Hepatocyte (in vitro differentiated cells): ENCODE results near the gene EEF1E1. TPM values are rescaled to one million over a fixed set of nuclear protein-coding genes. Genes with fewer than 3 reads are reported as not detected.
A peak's percentile ranks its signal among the peaks of the same experiment; 100 is the strongest.

ENCODE experiments used
- DNase-seq: peaks from one replicate; pipeline ENCODE4 v3.0.0-alpha.2; 2016; ENCODE audit warnings: low spot score
- H2AFZ ChIP-seq: fragments of 200-600 bp; sonication (generic); 2 replicates; pipeline ENCODE4 v1.6.0; 2016; ENCODE audit warnings: antibody characterized with exemption, mild to moderate bottlenecking
- H3K27ac ChIP-seq: fragments of 200-600 bp; sonication (generic); 2 replicates; pipeline ENCODE4 v1.5.1; 2016; ENCODE audit warnings: mild to moderate bottlenecking
- H3K27me3 ChIP-seq: fragments of 200-600 bp; sonication (generic); 2 replicates; pipeline ENCODE4 v1.6.1; 2016
- H3K36me3 ChIP-seq: fragments of 200-600 bp; sonication (generic); replicated peaks from 2 replicates; pipeline ENCODE4 v1.5.1; 2016; ENCODE audit warnings: low read depth; ENCODE audit not compliant: insufficient read depth
- H3K4me1 ChIP-seq: fragments of 200-600 bp; sonication (generic); 2 replicates; pipeline ENCODE4 v1.5.1; 2016; ENCODE audit warnings: mild to moderate bottlenecking, moderate library complexity; ENCODE audit not compliant: insufficient read depth
- H3K4me2 ChIP-seq: fragments of 200-600 bp; sonication (generic); 2 replicates; pipeline ENCODE4 v1.6.0; 2016
- H3K4me3 ChIP-seq: fragments of 200-600 bp; sonication (generic); 2 replicates; pipeline ENCODE4 v1.5.1; 2016; ENCODE audit warnings: mild to moderate bottlenecking
- H3K79me2 ChIP-seq: fragments of 200-600 bp; sonication (generic); 2 replicates; pipeline ENCODE4 v1.6.0; 2017; ENCODE audit warnings: mild to moderate bottlenecking
- H3K9me2 ChIP-seq: fragments of 200-600 bp; sonication (generic); replicated peaks from 2 replicates; pipeline ENCODE4 v1.6.0; 2017; ENCODE audit warnings: mild to moderate bottlenecking; ENCODE audit not compliant: insufficient read depth
- H3K9me3 ChIP-seq: fragments of 200-600 bp; sonication (generic); 2 replicates; pipeline ENCODE4 v1.5.1; 2016; ENCODE audit warnings: low read depth, mild to moderate bottlenecking
- H4K20me1 ChIP-seq: fragments of 200-600 bp; sonication (generic); 2 replicates; pipeline ENCODE4 v1.6.0; 2016; ENCODE audit warnings: mild to moderate bottlenecking; ENCODE audit not compliant: insufficient read depth, poor library complexity, severe bottlenecking
- CTCF ChIP-seq: fragments of 200-600 bp; sonication (generic); IDR thresholded peaks from 2 replicates; pipeline ENCODE4 v1.5.1; 2016; ENCODE audit warnings: antibody characterized with exemption, mild to moderate bottlenecking; ENCODE audit not compliant: poor library complexity
- EZH2 ChIP-seq: fragments of 200-600 bp; sonication (generic); IDR thresholded peaks from 2 replicates; pipeline ENCODE4 v1.6.1; 2016; ENCODE audit warnings: antibody characterized with exemption, mild to moderate bottlenecking, borderline replicate concordance
- EZH2phosphoT487 ChIP-seq: fragments of 200-600 bp; sonication (generic); IDR thresholded peaks from one replicate; pipeline ENCODE4 v1.6.1; 2018; ENCODE audit warnings: antibody characterized with exemption, mild to moderate bottlenecking, low read depth, moderate library complexity; ENCODE audit not compliant: unreplicated experiment, severe bottlenecking
- WGBS: methylation state at CpG from one replicate; pipeline ENCODE4 v1.1.6; 2016; ENCODE audit warnings: low lambda C conversion rate; ENCODE audit errors: missing lambda C conversion rate; 5-methylcytosine and 5-hydroxymethylcytosine counted together
- polyA plus RNA-seq: library from polyadenylated mRNA; unstranded; fragments of >200 nt; fragmentation: Nextera tagmentation; extraction: Ambion mirVana; gene quantifications from 2 replicates; pipeline ENCODE4 v1.2.1, GENCODE V29; 2016
- total RNA-seq: library from RNA; depleted of rRNA; stranded (reverse); fragments of >200 nt; gene quantifications from 2 replicates; pipeline ENCODE4 v1.2.3, GENCODE V29; 2014

The EEF1E1 gene
- total and polyA plus RNA-seq, 2 experiments from 2014 or later = 47.8 to 63.4 TPM

- H3K79me2 ChIP-seq = no peaks in the 10 kb centered on the region
- H3K9me2 ChIP-seq = no peaks in the 10 kb centered on the region
- H3K27ac ChIP-seq = no peak overlapping the region
- peak overlapping the region; percentile 39 for H3K4me2 ChIP-seq
- no peaks in the 10 kb centered on the region for H3K27me3 ChIP-seq
- H3K4me3 ChIP-seq = no peak overlapping the region
- TF ChIP-seq CTCF (peak; percentile 77), EZH2phosphoT487 (no peak)
- no peaks in the 10 kb centered on the region for H3K36me3 ChIP-seq
- no peak overlapping the region for H2AFZ ChIP-seq
- peak; percentile 78 for DNase-seq
- H4K20me1 ChIP-seq = no peaks in the 10 kb centered on the region
- no peaks in the 10 kb centered on the region for H3K4me1 ChIP-seq
- H3K9me3 ChIP-seq = no peaks in the 10 kb centered on the region
- WGBS = 40% methylated on average over 13 of the region's 13 CpGs
Observed at GRCh38 chr6:8131265-8131897, 29.0 kb upstream of the EEF1E1 start.

- 69% methylated on average over 5 of the region's 5 CpGs for WGBS
- H3K4me3 ChIP-seq = no peak overlapping the region
Observed at GRCh38 chr6:8130399-8130798, 28.1 kb upstream of the EEF1E1 start.

GRCh38 chr6:8123236-8123635, 20.9 kb upstream of the EEF1E1 start:
- no peaks in the 10 kb centered on the region for H3K27me3 ChIP-seq
- H3K36me3 ChIP-seq = no peaks in the 10 kb centered on the region
- H4K20me1 ChIP-seq = no peaks in the 10 kb centered on the region
- no peak for DNase-seq
- no peaks in the 10 kb centered on the region for H3K4me1 ChIP-seq
- H3K4me2 ChIP-seq = no peak overlapping the region
- H3K9me2 ChIP-seq = no peaks in the 10 kb centered on the region
- H2AFZ ChIP-seq = no peak overlapping the region
- H3K4me3 ChIP-seq = no peak overlapping the region
- H3K27ac ChIP-seq = no peak overlapping the region
- no peaks in the 10 kb centered on the region for H3K9me3 ChIP-seq
- 65% methylated on average over 5 of the region's 5 CpGs for WGBS
- H3K79me2 ChIP-seq = no peaks in the 10 kb centered on the region
- no peak for TF ChIP-seq CTCF
- no peak for TF ChIP-seq EZH2phosphoT487
- TF ChIP-seq EZH2 = no peak

More at GRCh38 chr6:8130399-8130798, 28.1 kb upstream of the EEF1E1 start:
- no peak for TF ChIP-seq EZH2phosphoT487
- TF ChIP-seq CTCF = no peak
- no peaks in the 10 kb centered on the region for H3K9me2 ChIP-seq
- no peaks in the 10 kb centered on the region for H3K4me1 ChIP-seq
- H3K27me3 ChIP-seq = no peaks in the 10 kb centered on the region
- no peak for DNase-seq
- H3K4me2 ChIP-seq = no peak overlapping the region
- H3K36me3 ChIP-seq = no peaks in the 10 kb centered on the region
- H3K9me3 ChIP-seq = no peaks in the 10 kb centered on the region
- no peak overlapping the region for H3K27ac ChIP-seq
- H4K20me1 ChIP-seq = no peaks in the 10 kb centered on the region
- H2AFZ ChIP-seq = no peak overlapping the region
- H3K79me2 ChIP-seq = no peaks in the 10 kb centered on the region

GRCh38 chr6:8114956-8115355, 12.6 kb upstream of the EEF1E1 start:
- DNase-seq = no peak
- Histone ChIP-seq H3K27ac (no peak overlapping the region), H3K4me3 (no peak overlapping the region), H4K20me1 (no peaks in the 10 kb centered on the region), H3K79me2 (no peaks in the 10 kb centered on the region), H3K4me1 (no peaks in the 10 kb centered on the region), H3K36me3 (no peaks in the 10 kb centered on the region), H3K4me2 (no peak overlapping the region), H2AFZ (no peak overlapping the region), H3K9me3 (no peaks in the 10 kb centered on the region), H3K27me3 (no peaks in the 10 kb centered on the region), H3K9me2 (no peaks in the 10 kb centered on the region)
- TF ChIP-seq EZH2phosphoT487 (no peak), EZH2 (no peak), CTCF (no peak)
- 93% methylated on average over 4 of the region's 4 CpGs for WGBS
